Measurements from ENCODE around the gene ZNF76.

The ZNF76 gene

GRCh38 chr6:35342258-35343091, 82.9 kb downstream of the ZNF76 start, which contains the start of gene PPARD:
PPARD (plus strand) TSS chr6:35342558; CDS start chr6:35411088, 68,530 bp downstream.
- peak; percentile 96 to 97 for DNase-seq

DNA sequence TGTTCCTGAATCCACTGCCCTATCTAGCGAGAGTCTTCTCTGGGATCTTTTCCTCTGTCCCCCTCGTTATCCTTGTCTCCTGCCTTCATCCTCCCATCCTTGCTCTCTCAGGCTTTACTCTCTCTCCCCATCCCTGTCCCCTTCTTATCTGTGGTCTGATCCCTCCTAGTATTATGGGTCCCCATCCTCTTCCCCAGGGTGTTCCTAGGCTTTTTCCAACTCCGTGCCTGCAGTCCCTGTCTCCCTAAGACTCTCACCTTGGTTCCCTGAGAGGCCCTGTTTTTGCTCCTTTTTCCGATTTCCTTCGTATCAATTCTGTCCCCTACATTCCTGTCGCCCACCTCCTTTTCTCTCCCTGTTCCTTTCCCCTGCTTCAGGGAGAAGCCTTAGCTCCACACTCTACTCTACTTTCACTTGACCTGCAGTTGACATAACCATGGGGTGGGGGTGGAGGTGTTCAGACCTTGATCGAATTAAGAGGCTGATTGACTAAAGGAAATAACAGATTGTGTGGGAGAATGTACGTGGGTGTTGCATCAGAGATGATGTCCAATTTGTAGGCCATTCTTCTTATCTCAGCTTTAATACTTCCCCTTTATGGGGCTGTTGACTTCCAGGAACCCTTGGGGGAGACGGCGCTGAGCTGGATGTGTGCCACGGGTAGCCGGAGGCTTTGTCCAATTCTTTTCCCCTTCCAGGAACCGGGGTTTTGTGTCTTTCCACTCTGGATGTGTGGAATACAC, 83.7 kb downstream of the ZNF76 start:
- DNase-seq: peak; percentile 25 to 61

DNA sequence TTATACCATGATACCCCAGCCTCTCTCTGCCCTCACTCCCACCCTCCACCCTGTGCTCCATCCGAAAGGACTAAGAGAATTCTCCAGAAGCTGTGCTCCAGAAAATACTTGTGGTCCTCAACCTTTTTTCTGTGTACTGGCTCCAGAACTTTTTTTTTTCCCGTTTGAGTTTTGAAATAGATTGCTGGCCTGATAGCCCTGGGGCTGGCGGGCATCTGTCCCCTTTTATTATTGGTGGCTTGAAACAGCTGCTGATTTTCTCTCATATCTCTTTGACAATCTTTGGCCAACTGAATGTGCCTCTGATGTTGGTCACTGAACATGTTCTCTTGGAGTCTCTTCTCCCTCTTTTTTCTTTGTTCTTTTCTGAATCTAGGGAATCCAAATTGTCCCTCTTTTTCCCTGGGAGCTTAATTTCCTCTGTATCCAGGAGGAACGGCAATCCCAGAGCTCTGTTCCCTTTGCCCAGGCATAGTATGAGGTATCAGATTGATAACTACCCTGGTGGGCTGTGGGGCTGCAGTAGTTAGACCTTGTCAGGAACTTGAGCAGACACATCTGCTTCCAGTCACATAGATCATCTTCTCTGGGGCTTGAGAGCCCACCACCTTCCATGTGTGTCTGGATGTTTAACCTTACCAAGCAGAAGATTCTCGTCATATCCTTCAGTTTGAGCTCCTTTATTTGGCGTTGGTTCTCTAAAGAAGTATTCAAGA, 84.5 kb downstream of the ZNF76 start:
- no peak for DNase-seq

All from CD4-positive, alpha-beta T cell treated with Interferon alpha-2 for 1 hour (primary cell).